ENCODE data around the gene WSB1. TPM values are rescaled to one million over a fixed set of nuclear protein-coding genes. Genes with fewer than 3 reads are reported as not detected.

The WSB1 gene
- total and polyA plus RNA-seq, 10 donors: 54.7 to 641 (median 408) TPM

DNA sequence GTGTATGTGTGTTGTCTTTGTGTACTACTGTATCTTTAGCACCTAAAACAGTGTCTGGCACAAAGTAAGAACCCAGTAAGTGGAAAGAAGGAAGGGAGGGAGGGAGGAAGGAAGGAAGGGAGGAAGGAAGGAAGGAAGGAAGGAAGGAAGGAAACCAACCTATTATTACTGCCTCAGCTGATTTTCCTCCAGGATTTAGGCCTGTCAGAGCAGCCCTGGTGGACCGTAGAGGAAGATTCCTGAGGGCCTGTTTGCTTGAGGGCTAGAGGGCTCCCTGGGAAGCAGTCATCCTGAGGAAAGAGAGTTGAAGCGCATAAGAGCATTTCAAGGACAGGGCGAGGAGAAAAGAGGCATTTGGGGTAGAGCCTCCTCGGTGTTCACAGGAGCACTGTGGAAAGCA is 61.5 kb downstream of the WSB1 start:
- intact Hi-C loops (cut with DNase I; ENCODE audit: low total_unique reads): loop anchor here (10.0 kb wide), 1 partner anchor 99 kb away; the partner anchor contains the start of gene KSR1
- Histone ChIP-seq H3K27me3 (replicated peaks in 1 of 7) (no peaks in the 10 kb centered on the region), H3K27ac (no peak overlapping the region), H3K4me1 (peaks cover 14 to 36% (median 21%) of the 10 kb centered on the region in 6 donors), H3K4me3 (no peak overlapping the region), H3K9me3 (no peaks in the 10 kb centered on the region), H3K36me3 (no peaks in the 10 kb centered on the region)
- 67 to 91% (median 83%) methylated on average over 4 of the region's 4 CpGs for WGBS, 5 donors
- DNase-seq: no peak
- TF ChIP-seq, protein P1, sequence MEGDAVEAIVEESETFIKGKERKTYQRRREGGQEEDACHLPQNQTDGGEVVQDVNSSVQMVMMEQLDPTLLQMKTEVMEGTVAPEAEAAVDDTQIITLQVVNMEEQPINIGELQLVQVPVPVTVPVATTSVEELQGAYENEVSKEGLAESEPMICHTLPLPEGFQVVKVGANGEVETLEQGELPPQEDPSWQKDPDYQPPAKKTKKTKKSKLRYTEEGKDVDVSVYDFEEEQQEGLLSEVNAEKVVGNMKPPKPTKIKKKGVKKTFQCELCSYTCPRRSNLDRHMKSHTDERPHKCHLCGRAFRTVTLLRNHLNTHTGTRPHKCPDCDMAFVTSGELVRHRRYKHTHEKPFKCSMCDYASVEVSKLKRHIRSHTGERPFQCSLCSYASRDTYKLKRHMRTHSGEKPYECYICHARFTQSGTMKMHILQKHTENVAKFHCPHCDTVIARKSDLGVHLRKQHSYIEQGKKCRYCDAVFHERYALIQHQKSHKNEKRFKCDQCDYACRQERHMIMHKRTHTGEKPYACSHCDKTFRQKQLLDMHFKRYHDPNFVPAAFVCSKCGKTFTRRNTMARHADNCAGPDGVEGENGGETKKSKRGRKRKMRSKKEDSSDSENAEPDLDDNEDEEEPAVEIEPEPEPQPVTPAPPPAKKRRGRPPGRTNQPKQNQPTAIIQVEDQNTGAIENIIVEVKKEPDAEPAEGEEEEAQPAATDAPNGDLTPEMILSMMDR (IDR thresholded peaks at IDR 0.05 in 8 of 11, conservative IDR thresholded peaks at IDR 0.05 in 3 of 11): no peak
- TF ChIP-seq POLR2AphosphoS5 (IDR thresholded peaks at IDR 0.05) (no peak), POLR2A (IDR thresholded peaks at IDR 0.05) (no peak)

DNA sequence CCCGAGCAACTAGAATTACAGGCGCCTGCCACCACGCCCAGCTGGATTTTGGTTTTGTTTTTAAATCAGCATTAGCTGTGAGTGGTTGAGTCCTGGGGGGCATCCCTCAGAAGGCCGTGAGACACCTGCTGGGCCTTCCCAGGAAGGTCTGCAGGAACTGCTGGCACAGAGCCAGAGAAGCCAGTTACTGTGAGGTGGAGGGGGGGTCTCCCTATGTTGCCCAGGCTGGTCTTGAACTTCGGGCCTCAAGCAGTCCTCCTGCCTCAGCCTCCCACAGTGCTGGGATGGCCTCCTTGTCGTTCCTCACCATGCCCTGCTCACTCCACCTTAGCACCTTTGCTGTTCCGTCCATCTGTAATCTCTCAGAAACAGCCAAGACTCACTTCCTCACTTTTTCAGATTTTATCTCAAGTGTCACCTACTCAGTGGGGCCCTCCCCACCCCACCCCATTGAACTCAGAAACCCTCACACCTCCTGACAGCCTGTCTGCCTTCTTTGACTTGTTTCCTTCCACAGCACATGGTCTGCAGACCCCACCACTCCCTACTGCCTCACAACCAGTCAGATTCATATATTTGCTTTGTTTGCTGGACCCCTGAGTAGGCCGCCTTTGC is 62.3 kb downstream of the WSB1 start:
- no peak for DNase-seq
- Histone ChIP-seq H3K4me3 (no peak overlapping the region), H3K27ac (no peak overlapping the region), H3K36me3 (no peaks in the 10 kb centered on the region), H3K9me3 (no peaks in the 10 kb centered on the region), H3K27me3 (replicated peaks in 1 of 7) (no peaks in the 10 kb centered on the region), H3K4me1 (peaks cover 14 to 36% (median 21%) of the 10 kb centered on the region in 6 donors)
- intact Hi-C loops (cut with DNase I; ENCODE audit: low total_unique reads): loop anchor here (10.0 kb wide), 1 partner anchor 99 kb away; the partner anchor contains the start of gene KSR1
- TF ChIP-seq, protein P1 (IDR thresholded peaks at IDR 0.05 in 8 of 11, conservative IDR thresholded peaks at IDR 0.05 in 3 of 11): no peak
- TF ChIP-seq POLR2AphosphoS5 (IDR thresholded peaks at IDR 0.05): no peak
- TF ChIP-seq POLR2A (IDR thresholded peaks at IDR 0.05): no peak
- 69 to 80% (median 75%) methylated on average over 8 of the region's 8 CpGs for WGBS, 5 donors

DNA sequence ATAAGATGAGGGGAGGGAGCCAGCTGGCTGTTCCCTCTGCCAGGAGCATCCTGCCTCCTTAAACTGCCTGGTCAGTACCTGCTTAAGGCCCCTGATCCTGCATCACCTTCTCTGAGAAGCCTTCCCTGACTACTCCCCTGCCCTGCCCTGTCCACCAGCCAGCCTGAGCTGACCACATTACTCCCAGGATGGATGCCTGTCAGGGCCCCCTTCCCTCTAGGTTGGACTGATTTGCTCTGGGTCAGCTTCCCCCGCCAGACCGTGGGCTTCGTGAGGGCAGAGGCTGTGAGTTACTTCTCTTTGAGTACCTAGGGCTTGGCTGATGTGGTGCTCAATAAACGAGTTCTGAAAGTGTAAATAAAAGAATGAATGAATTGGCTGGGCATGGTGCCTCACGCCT is 63.3 kb downstream of the WSB1 start:
- intact Hi-C loops (cut with DNase I; ENCODE audit: low total_unique reads): loop anchor here (10.0 kb wide), 1 partner anchor 98 kb away; the partner anchor contains the start of gene KSR1
- Histone ChIP-seq H3K27ac (no peak overlapping the region), H3K27me3 (replicated peaks in 1 of 7) (no peaks in the 10 kb centered on the region), H3K36me3 (no peaks in the 10 kb centered on the region), H3K9me3 (no peaks in the 10 kb centered on the region), H3K4me1 (peaks cover 14 to 33% (median 21%) of the 10 kb centered on the region in 6 donors), H3K4me3 (no peak overlapping the region)
- 91 to 96% (median 94%) methylated on average over 5 of the region's 5 CpGs for WGBS, 5 donors
- TF ChIP-seq, protein P1 (IDR thresholded peaks at IDR 0.05 in 8 of 11, conservative IDR thresholded peaks at IDR 0.05 in 3 of 11): no peak
- no peak for DNase-seq

DNA sequence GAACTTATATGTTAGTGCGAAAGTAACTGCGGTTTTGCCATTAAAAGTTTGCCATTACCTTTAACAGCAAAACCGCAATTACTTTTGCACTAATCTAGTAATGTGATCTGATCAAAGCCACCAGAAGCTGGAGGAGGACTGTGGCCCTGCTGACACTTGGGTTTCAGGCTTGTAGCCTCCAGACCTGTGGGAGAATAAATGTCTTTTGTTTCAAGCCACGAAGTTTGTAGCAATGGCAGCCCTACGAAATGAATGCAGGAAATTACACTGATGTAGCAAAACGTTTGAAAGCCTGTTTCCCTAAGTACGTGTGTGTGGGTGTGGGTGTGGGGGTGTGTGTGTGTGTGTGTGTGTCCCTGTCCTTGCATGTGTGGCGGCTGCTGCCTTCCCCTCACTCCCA is 66.6 kb downstream of the WSB1 start:
- no peak for DNase-seq
- no peak overlapping the region for H3K27ac ChIP-seq
- H3K27me3 ChIP-seq (replicated peaks in 1 of 7): no peaks in the 10 kb centered on the region
- intact Hi-C loops (cut with DNase I; ENCODE audit: low total_unique reads): no loop called here
- 50 to 58% (median 52%) methylated on average over 8 of the region's 8 CpGs for WGBS, 5 donors
- no peaks in the 10 kb centered on the region for H3K36me3 ChIP-seq
- no peaks in the 10 kb centered on the region for H3K9me3 ChIP-seq
- no peak overlapping the region for H3K4me3 ChIP-seq
- peaks cover 0 to 2% (median 0%) of the 10 kb centered on the region in 6 donors for H3K4me1 ChIP-seq
- TF ChIP-seq, protein P1 (IDR thresholded peaks at IDR 0.05 in 8 of 11, conservative IDR thresholded peaks at IDR 0.05 in 3 of 11): no peak
- TF ChIP-seq POLR2A (IDR thresholded peaks at IDR 0.05): no peak

Measured in spleen (tissue), 11 donors.